Stimulated activated CD8-positive, alpha-beta memory T cell treated with anti-CD3 and anti-CD28 coated beads, Interleukin-4, amount 100 ng/mL, for 1 hour (primary cell): ENCODE measurements around the gene ZNF300.
"Not testable (repeated sequence)": the region's sequence is repeated elsewhere in the genome, so short reads cannot be mapped to it uniquely, and the experiment has no call there.

Experiments
- DNase-seq, 2 donors: peaks; one replicate each; pipeline ENCODE4 v3.0.0-alpha.2; 2020; ENCODE audit warnings: low read depth in 2 of 2, low spot score in 1 of 2

The ZNF300 gene

GRCh38 chr5:150904479-150905311 is at the start of gene ZNF300:
TSS of gene ZNF300 (minus strand) at chr5:150904980. CDS start at chr5:150903155, 1,825 bp downstream.
- DNase-seq = peak in 1 of 2 donors; percentile 16

- DNase-seq = no peak
Measured at GRCh38 chr5:150948539-150948938, 43.8 kb upstream of the ZNF300 start.

- DNase-seq = no peak
Measured at GRCh38 chr5:150946351-150946905, 41.6 kb upstream of the ZNF300 start.

DNA sequence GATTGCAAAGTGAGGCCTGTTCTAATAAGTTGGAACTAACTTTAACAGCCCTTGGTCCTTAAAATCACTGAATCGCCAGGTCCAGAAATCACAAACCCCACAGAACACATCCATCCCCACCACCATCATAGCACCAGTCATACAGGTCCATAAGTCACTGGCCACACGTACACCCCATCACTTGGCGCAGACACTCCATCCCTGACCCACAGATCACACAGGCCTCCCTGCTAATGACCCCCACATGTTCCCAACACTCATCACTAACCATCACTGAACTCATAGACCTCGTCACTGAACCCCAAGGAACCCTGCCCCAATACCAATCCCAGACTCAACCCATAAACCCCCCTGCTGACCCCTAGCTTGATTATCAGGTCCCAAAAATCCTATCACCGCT is 41.2 kb upstream of the ZNF300 start:
- DNase-seq = no peak

DNA sequence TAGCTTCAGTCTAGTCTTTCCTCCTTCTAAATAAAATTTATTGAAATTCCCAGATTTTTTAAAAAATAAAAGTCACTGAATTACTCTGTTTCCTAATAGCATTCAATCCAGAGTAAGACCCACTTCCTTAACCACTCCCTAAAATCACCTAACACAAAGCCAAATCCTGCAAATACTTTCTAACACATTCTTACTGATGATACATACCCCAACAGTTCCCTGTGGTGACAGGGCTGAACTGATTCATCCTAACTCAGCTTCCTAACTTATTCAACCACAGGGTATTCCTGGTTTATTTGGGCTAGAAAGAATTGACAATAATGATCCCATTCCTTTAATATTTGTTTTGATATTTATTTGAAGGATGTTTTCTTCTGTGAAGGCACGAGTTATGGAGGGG is 40.7 kb upstream of the ZNF300 start:
- no peak for DNase-seq

DNA sequence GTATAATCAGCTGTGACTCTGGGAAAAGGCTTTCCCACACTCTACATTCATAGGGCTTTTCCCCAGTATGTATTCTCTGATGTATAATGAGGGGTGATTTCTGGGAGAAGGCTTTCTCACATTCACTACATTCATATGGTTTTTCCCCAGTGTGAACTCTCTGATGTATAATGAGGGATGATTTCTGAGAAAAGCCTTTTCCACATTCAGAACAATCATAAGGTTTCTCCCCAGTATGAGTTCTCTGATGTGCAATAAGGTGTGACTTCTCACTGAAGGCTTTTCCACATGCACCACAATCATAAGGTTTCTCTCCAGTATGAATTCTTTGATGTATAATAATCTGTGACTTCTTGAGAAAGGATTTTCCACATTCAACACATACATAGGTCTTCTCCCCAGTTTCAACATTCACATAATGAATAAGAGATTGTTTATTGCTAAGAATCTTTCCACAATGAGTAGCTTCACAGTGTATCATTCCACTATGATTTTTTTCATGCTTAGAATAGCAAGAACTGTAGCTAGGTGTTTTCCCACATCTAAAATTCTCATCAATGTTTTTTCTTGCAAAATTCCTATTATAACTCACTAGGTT is 26.7 kb upstream of the ZNF300 start:
- no peak for DNase-seq

DNA sequence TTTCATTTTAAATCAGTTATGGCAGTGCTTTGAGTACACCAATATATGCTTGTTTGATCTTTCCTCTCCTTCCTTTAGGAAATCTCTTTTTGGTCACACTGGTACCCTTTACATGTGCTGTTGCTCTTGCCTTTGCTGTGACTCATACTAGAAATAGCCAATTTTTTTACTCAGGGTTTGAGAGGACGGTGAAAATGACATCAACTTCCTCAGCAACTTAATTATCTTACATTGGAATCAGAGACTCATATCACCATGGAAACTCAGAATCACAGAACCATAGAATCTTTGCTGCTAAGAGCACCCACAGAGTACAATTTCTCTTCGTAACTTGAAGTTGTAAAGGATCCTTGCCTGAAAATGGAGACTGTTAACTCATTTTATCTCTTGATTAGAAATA is 13.8 kb upstream of the ZNF300 start:
- no peak for DNase-seq

DNA sequence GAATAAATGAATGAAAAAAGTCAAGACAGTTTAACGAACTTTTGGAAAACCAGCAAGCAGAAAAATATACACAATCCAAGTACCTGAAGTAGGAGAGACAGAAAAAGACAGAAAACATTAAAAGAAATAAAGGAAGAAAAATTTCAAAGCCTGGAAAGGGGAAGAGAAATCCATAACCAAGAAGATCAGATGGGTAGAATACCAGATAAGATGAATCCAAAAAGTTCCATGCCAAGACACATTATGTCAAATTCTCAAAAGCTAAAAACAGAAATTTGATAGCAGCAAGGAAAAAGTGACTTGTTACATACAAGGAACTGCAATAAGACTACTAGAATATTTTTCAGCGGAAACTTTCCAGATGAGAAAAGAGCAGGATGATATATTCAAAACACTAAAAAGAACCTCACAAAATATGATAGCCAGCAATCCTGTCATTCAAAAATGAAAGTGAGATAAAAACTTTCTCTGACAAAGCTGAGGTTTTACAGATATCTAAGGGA is 7.6 kb upstream of the ZNF300 start:
- DNase-seq = no peak

DNA sequence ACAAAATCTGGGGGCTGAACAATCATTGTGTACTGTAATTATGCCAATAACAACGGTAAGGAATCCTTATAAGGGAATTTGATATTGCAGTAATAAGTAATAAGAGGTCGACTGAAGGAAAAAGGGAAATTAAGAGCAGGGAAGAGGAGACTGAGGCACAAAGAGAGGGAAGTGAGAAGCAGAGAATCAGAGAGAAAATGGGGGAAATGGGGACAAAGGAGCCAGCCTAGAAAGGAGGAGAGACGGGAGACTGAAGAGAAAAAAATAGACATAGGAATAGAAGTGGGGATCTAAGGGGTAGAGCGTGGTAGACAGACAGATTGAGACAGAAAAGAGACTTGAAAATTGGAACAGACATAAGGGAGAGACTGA is 518 bp upstream of the ZNF300 start:
- DNase-seq = no peak

DNA sequence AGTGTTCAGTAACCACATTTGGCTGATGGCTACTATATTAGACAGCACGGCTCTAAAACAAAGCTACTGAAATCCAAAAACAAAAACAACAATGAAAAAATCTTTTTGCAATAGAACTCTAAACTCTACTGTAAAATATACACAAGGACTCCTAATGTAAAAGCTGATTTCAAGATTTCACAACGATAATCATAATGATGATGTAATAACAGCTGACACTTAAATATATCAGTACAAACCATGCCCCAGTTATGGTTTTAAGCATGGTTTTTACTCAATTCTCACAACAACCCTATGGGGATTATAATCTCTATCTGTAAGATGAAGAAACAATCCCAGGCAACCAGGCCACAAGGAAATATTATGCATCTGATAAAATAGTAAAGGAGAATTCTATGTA is 3.3 kb downstream of the ZNF300 start:
- no peak for DNase-seq

GRCh38 chr5:150895431-150896428 is 9.1 kb downstream of the ZNF300 start:
- DNase-seq = no peak

GRCh38 chr5:150879358-150879757 is 25.4 kb downstream of the ZNF300 start:
- DNase-seq = no peak

DNA sequence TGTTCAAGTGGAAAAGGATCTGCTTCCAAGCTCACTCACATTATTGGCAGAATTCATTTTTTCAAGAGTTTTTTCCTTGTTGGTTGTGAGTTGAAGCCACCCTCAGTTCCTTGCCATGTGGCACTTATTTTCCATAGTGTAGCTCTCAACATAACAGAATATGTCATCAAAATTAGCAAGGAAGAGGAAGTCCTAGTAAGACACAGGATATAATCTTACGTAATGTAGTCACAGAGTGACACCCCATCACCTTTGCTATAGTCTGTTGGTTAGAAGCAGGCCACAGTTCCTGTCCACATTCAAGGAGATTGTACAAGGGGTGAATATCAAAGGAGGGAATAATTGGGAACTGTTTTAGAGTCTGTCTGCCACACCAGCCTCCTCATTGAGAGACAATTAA is 42.7 kb downstream of the ZNF300 start:
- no peak for DNase-seq

GRCh38 chr5:150860246-150860821 is 44.4 kb downstream of the ZNF300 start:
- DNase-seq = no peak

DNA sequence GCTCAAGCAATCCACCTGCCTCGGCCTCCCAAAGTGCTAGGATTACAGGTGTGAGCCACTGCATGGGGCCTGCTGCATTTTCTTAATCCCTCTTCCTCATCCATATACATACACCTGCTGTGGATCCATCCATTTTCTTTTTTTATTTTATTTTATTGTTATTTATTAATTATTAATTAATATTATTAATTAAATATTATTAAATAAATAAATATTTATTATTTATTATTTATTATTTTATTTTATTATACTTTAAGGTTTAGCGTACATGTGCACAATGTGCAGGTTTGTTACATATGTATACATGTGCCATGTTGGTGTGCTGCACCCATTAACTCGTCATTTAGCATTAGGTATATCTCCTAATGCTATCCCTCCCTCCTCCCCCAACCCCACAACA is 48.1 kb downstream of the ZNF300 start:
- DNase-seq = not testable (repeated sequence)

DNA sequence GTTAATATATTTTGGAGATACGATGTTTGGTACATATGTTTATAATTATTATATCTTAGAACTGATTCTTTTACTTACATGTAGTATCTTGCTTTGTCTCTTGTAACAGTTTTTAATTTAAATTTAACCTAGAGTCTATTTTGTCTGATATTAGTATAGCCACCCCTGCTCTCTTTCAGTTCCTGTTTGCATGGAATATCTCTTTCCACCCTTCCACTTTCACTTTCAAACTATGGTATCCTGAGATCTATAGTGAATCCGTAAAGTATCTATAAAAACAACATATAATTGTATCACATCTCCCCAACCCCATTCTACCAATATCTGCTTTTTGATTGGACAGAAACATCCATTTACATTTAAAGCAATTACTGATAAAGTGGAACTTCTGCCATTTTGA is 51.2 kb downstream of the ZNF300 start:
- no peak for DNase-seq

- no peak for DNase-seq
Measured at GRCh38 chr5:150851039-150851438, 53.7 kb downstream of the ZNF300 start.

DNA sequence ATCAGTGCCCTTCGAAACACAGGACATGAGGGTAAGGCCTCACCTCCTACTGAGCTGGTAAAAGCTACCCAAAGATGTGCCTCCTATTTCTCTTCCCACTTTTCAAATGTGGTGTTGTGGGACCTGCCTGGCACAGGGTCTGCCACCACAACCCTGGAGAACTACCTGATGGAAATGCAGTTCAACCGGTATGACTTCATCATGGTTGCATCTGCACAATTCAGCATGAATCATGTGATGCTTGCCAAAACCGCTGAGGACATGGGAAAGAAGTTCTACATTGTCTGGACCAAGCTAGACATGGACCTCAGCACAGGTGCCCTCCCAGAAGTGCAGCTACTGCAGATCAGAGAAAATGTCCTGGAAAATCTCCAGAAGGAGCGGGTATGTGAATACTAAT is 56.5 kb downstream of the ZNF300 start:
- DNase-seq = no peak

DNA sequence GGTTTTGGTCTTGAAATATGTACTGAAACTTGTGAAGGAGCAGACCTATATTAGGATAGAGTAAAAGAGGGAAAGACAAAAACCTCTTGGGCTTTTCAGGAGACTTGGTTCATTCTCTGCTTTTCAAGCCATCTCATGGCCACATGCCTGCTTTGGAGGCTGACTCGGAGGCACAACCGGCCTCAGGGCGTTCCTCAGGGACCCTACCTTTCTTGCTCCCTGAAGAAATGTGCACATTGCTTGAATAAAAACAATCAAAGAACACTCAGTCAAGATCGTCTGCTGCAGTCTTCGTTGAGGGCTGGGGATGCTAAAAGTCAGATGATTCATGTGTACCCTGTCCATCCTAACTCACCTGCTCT is 57.5 kb downstream of the ZNF300 start:
- DNase-seq = no peak

DNA sequence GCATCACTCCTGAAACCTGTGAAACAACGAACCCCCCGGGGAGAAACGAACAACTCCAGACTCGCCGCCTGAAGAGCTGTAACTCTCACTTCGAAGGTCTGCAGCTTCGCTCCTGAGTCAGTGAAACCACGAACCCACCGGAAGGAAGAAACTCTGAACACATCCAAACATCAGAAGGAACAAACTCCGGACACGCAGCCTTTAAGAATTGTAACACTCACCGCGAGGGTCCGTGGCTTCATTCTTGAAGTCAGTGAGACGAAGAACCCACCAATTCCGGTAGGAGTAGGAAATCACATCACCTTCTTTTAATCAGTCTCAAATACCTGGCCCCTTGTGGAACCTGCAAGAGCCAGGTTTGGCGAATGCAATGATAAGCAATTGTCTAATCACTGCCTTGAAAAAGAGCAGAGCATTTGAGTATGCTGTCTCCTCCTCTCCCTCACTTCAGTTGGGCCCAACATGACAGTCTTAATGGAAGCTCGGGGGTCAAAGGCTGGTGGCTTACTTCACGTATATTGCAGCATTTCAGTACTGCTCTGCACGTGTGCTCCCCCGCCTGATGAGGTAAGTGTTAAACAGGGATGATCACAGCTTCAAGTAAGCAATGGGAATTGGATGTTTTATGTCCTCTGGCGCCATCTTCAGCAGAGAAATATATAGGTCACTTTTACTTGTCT is 58.0 kb downstream of the ZNF300 start:
- DNase-seq = peak in 1 of 2 donors; percentile 13
